Measurements from ENCODE around the gene ST8SIA5.
"Not testable (repeated sequence)": the region's sequence is repeated elsewhere in the genome, so short reads cannot be mapped to it uniquely, and the experiment has no call there.

ST8SIA5 gene

GRCh38 chr18:46756559-46757201, at the start of gene ST8SIA5:
Gene ST8SIA5 (minus strand): TSS chr18:46757053. CDS start chr18:46756508, 545 bp downstream.
- no peak for DNase-seq

DNA sequence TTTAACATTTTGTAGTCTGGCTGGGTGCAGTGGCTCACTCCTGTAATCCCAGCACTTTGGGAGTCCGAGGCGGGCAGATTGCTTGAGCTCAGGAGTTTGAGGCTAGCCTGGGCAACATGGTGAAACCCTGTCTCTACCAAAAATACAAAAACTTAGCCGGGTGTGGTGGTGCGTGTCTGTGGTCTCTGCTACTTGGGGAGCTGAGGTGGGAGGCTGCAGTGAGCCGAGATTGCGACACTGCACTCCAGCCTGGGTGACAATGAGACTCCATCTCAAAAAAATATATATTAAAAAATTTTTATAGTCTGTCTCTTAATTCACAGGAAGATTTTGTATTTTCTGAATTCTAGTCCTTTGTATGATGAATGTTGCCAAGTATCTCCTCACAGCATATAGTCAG, 39.1 kb upstream of the ST8SIA5 start:
- DNase-seq = not testable (repeated sequence)

DNA sequence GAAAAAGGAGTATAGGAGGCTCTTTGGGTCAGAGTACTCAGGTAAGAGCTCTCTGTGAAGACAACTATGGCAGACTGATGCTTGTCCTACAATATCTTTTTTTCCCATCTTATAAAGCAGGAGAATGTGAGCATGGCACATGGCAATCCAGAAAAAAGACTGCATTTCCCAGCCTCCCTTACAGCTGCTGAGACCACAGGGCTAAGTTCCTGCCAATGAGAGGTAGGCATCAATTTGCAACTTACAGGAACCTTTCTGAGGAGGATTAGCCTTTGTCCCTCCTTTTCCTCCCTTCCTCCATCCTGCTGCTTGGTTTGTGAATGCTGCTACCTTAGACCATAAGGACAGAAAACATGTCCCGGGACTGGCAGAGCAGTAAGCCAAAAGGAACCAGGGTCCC, 37.8 kb upstream of the ST8SIA5 start:
- DNase-seq = no peak

DNA sequence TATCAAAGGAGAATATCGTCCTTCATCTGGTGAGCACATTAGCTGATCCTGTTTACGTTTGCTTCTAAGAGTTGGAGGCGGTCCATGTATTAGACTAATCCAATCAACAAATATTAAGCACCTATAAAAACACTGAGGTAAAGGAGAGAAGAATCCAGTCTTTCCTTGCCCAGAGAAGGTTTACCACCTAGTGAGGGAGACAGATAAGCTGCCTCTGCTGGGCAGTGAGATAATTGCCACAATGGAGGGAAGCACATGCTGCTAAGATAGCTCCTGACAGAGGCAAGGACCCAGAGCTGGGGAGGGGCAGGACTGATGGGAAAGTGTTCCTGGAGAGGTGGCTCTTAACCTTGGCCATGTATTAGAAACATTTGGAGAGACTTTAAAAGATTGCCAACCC, 36.7 kb upstream of the ST8SIA5 start:
- no peak for DNase-seq

GRCh38 chr18:46789088-46789487, 32.2 kb upstream of the ST8SIA5 start:
- no peak for DNase-seq

DNA sequence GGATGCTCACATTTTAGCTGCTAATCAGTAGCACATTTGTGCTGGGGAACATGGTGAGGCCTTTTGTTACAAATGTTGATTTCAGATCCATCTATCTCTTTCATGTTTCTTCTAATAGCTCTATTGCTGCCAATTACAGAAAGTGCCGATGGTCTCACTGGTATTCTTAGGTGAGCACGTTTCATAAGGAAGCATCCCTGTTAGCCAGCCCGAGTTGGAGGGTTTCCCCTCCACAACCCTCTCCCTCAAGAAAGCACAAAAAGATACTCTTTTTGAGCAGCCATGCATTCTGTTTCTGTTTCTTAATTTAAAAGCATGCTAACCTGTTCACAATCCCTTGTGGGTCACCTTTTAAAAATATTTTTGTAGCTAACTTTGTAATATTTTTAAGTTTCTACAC, 30.8 kb upstream of the ST8SIA5 start:
- DNase-seq = no peak

DNA sequence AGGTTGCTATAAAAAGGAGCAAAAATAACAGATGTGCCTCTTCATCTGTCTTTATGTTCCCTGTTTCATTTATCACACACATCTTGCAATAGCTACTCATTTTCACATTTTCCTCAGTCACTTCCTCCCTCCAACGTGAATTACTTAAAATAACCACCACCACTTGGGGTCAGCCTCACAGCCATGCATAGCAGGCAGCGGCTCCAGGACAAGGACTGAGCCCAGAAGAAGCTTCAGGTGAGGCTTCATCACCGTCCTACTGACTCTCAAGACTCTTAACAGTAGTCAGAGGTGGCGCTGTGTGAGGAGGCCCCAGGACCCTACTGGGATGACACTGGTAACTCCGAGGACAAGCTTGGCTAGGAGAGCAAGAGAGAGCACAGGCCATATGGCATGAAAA, 15.5 kb upstream of the ST8SIA5 start:
- no peak for DNase-seq

DNA sequence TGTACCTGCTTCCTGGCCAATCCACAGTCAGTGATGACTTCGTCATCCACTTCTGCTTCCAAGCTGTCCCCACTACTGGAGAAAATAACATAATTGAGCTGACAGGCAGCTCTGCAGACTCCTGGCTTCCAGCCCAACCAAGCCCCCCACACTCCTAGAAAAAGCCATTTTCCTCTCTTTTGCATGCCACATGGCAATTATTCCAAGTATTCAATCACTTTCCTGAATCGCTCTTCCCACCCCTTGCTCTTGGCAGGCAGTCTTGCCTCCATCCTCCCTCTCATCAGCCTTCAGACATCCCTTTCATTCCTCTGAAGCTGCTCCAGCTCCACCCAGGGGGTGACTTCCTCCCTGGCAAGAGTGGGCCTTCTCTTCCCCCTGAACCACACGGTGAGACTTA, 14.3 kb upstream of the ST8SIA5 start:
- DNase-seq = peak; percentile 27

DNA sequence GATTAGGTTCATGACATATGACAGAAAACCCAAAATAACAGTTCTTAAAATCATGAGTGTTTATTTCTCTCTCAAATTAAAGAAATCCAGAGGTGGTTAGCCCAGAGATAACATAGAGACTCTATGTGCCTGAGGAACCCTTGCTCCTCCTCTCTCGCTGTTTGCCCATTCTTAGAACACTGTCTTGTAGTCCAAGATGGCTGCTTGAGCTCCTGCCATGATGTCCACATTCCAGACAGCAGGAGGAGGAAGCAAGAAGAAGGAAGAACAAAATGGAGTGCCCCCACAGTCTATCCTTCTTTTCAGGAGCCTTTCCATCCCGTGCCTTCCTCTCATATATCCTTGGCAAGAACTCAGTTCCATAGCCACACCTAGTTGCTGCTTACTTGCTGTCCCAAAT, 13.9 kb upstream of the ST8SIA5 start:
- DNase-seq = no peak

DNA sequence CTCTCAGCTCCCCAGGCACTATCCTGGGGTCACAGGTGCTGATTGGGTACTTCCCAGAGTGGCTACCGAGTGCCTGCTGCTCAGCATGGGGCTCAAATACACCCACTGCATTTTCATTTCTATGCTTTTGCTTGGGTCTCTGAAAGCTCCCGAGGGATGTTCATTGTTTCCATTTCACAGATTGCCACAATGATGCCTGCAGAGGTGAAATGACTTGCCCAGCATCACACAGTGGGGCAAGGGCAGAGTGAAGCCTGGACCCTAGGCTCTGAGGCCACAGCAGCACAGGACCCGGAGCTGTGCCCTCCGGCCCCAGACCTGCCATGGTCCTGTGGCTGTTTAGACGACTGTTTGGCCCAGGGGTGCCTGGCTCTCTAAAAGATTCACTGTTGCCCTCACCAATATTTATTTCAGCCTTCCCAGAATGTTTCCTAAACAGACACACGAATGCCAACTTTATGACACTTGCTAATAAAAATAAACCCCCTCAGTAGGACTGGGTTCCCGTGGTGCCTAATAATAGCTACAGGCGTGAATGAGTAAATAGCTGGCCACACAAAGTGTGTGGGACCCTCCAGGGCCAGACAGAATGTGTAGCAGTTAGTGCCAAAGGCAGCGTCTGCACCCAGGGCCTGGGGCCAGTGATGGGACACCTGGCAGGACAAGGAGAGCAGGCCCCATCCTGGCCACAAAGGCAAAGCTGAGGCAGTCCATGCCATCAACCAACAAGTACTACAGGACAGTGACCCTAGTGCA, 11.5 kb upstream of the ST8SIA5 start:
- DNase-seq = no peak

DNA sequence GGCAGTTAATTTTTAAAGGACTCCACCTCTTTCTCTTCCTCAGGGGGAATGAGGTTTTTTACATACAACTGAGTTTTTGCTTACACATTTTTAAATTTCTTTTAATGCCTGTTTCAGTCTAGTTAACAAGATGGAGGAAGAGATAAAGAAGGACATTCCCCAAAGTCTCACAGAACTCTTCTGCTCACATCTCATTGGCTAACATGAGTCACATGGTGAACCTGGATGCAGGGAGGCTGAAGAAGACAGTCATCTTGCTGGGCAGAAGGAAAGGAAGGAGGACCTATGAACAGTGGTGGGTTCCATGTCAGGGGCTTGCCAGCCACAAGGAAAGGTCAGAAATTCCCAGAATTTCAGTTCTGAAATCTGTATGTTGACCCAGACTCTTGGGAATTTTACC, 10.4 kb upstream of the ST8SIA5 start:
- DNase-seq = no peak

DNA sequence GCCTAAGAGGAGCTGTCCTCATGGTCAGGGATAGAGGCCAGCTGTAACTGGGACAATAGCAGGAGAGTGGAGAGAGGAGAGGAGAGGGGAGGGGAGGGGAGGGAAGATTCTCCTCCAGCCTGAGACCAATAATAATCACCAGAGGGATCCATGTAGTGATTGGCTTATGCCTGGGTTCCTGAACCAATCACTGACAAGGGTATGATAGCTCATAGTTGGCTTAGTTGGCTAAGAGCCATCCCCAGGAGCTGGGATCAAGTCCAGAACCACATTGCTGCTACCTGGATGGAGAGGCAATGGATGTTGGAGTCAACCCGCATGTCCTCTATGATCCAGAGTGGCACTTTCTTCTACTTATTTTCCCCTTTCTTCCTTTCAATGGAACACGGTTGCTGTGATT, 7.7 kb upstream of the ST8SIA5 start:
- no peak for DNase-seq

GRCh38 chr18:46761059-46761769, 4.4 kb upstream of the ST8SIA5 start:
- DNase-seq = peak; percentile 90

DNA sequence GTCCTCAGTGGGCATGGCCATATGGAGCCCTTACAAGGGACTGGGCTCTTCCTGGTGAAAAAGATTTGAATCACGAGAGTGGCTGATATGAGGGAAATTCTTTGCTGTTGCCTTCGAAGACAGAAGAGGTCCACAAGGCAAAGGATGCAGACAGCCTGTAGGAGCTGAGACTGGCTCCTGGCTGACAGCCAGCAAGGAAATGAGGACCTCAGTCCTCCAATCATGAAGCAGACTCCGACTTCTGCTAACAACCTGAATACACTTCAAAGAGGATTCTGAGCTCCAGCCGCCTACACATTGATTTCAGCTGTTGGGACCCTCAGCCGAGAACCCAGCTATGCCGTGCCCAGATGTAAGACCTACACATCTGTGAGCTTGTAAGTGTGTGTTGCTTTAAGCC, 3.0 kb upstream of the ST8SIA5 start:
- DNase-seq = no peak

GRCh38 chr18:46756025-46756558, 761 bp downstream of the ST8SIA5 start:
- no peak for DNase-seq

DNA sequence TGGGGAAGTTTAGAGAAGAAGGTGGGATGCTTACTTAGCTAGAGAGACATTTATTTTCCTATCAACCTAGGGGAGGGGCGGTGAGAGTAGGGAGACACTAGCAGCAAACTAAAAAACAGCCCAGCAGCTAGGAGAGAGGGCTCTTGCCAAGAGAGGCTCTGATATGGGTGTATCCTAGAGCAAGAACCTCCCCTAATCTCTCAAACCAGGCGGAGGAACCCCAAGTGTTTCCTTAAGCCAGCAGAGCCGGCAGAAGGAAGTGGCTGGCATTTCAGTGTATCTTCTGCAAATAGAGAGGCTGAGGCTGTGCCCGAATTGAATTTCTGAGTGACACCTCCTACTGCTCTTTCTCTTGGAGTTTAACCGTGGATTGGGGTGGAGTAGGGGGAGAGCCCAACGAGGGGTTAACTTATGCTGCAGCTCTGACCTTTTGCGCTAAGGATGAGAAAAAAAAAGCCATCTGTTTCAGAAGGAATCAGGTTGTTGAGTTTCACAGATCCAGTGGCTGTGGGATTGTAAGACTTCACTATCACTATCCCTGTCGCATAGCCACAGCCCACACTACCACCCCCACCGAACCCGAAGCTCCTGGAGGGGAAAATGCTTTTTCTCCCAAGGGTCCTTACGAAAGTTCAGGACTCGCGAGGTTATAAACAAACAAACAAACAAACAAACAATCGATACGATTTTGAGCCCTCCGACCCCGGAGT, 1.4 kb downstream of the ST8SIA5 start:
- no peak for DNase-seq

GRCh38 chr18:46754661-46755292, 2.1 kb downstream of the ST8SIA5 start:
- no peak for DNase-seq

GRCh38 chr18:46754188-46754587, 2.7 kb downstream of the ST8SIA5 start:
- DNase-seq = no peak

GRCh38 chr18:46751882-46752281, 5.0 kb downstream of the ST8SIA5 start:
- no peak for DNase-seq

DNA sequence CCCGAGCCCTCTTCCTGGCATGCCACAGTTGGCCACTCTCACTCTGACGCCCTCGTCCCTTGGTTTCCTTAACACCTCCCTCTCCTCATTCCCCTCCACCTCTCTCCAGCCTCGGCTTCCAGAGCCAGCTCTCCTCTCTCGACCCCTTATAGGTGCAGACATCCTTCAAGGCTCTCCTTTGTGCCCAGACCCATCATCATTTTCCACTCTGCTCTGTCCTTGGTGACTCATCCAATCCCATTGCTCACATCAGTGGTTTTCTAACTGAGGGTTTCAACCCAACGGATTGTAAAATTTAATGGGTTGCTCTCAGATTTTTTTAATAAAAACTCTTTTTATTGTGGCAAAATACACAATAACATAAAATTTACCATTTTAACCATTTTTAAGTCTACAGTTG, 6.2 kb downstream of the ST8SIA5 start:
- no peak for DNase-seq

GRCh38 chr18:46748466-46748865, 8.4 kb downstream of the ST8SIA5 start:
- no peak for DNase-seq

GRCh38 chr18:46740046-46740445, 16.8 kb downstream of the ST8SIA5 start:
- no peak for DNase-seq

GRCh38 chr18:46738491-46738890, 18.4 kb downstream of the ST8SIA5 start:
- DNase-seq = no peak
